ENCODE data around the gene REC114. TPM values are rescaled to one million over a fixed set of nuclear protein-coding genes. Genes with fewer than 3 reads are reported as not detected.

The REC114 gene
- polyA plus RNA-seq, 1 experiment, result not detected

DNA sequence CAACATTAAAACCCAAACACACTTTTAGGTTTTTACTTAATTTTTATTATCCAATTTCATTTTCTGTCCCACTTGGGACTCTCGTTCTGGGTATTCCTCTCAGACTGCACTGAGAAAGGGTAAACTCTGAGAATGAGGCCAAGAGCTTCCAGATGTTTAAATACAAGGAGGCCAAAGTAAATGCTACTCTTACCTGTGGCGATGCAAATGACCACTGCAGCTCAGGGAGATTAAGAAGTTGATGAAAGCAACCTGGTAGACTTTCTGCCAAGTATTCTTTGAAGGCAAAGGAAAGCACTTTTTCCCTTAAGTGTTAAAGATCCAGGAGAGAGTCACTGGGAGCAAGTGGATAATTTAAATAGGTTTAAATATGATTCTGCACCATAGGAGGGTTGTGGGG, 151.1 kb downstream of the REC114 start:
- POLR2A ChIA-PET, result no interaction called here
- Histone ChIP-seq H3K27me3 (ENCODE audit: control insufficient read depth, insufficient read depth, low read length) (no peaks in the 10 kb centered on the region), H3K4me3 (ENCODE audit: low read depth, low read length) (no peak overlapping the region), H3K27ac (ENCODE audit: low read depth, low read length) (no peak overlapping the region), H3K9me3 (ENCODE audit: control insufficient read depth, insufficient read depth, low read length) (no peaks in the 10 kb centered on the region; the same call in 1 of the 2 replicates)
- TF ChIP-seq, protein P1, sequence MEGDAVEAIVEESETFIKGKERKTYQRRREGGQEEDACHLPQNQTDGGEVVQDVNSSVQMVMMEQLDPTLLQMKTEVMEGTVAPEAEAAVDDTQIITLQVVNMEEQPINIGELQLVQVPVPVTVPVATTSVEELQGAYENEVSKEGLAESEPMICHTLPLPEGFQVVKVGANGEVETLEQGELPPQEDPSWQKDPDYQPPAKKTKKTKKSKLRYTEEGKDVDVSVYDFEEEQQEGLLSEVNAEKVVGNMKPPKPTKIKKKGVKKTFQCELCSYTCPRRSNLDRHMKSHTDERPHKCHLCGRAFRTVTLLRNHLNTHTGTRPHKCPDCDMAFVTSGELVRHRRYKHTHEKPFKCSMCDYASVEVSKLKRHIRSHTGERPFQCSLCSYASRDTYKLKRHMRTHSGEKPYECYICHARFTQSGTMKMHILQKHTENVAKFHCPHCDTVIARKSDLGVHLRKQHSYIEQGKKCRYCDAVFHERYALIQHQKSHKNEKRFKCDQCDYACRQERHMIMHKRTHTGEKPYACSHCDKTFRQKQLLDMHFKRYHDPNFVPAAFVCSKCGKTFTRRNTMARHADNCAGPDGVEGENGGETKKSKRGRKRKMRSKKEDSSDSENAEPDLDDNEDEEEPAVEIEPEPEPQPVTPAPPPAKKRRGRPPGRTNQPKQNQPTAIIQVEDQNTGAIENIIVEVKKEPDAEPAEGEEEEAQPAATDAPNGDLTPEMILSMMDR (IDR thresholded peaks at IDR 0.05; ENCODE audit: low read depth, low read length), result no peak
- no peak for DNase-seq (ENCODE audit: low read depth, low spot score)
- CTCF ChIA-PET, result interaction anchor here (1.5 kb wide), 1 partner anchor 42 kb away, joined by 5 read pairs; no protein-coding TSS in a partner anchor

- ChIA-PET CTCF (interaction anchor here (1.6 to 2.1 kb wide), 2 partner anchors 36 to 40 kb away, joined by 4 to 12 read pairs; no protein-coding TSS in a partner anchor), POLR2A (no interaction called here)
- H3K9me3 ChIP-seq (ENCODE audit: control insufficient read depth, insufficient read depth, low read length), result no peaks in the 10 kb centered on the region; the same call in 1 of the 2 replicates
- no peak overlapping the region for H3K27ac ChIP-seq (ENCODE audit: low read depth, low read length)
- H3K4me3 ChIP-seq (ENCODE audit: low read depth, low read length), result no peak overlapping the region
- TF ChIP-seq, protein P1 (IDR thresholded peaks at IDR 0.05; ENCODE audit: low read depth, low read length), result no peak
- DNase-seq (ENCODE audit: low read depth, low spot score), result no peak
- no peaks in the 10 kb centered on the region for H3K27me3 ChIP-seq (ENCODE audit: control insufficient read depth, insufficient read depth, low read length)
Measured at GRCh38 chr15:73596174-73596573, 153.2 kb downstream of the REC114 start.

GRCh38 chr15:73597036-73597638, 154.2 kb downstream of the REC114 start:
- H3K27ac ChIP-seq (ENCODE audit: low read depth, low read length), result no peak overlapping the region
- no peaks in the 10 kb centered on the region for H3K27me3 ChIP-seq (ENCODE audit: control insufficient read depth, insufficient read depth, low read length)
- ChIA-PET POLR2A (interaction anchor here (0.7 kb wide), 1 partner anchor 19 kb away, joined by 3 read pairs; no protein-coding TSS in a partner anchor), CTCF (interaction anchor here (1.0 to 2.1 kb wide), 3 partner anchors 34 to 39 kb away, joined by 6 to 12 read pairs (median 11); no protein-coding TSS in a partner anchor)
- TF ChIP-seq, protein P1 (IDR thresholded peaks at IDR 0.05; ENCODE audit: low read depth, low read length), result no peak
- no peaks in the 10 kb centered on the region; the same call in 1 of the 2 replicates for H3K9me3 ChIP-seq (ENCODE audit: control insufficient read depth, insufficient read depth, low read length)
- H3K4me3 ChIP-seq (ENCODE audit: low read depth, low read length), result no peak overlapping the region
- no peak for DNase-seq (ENCODE audit: low read depth, low spot score)

DNA sequence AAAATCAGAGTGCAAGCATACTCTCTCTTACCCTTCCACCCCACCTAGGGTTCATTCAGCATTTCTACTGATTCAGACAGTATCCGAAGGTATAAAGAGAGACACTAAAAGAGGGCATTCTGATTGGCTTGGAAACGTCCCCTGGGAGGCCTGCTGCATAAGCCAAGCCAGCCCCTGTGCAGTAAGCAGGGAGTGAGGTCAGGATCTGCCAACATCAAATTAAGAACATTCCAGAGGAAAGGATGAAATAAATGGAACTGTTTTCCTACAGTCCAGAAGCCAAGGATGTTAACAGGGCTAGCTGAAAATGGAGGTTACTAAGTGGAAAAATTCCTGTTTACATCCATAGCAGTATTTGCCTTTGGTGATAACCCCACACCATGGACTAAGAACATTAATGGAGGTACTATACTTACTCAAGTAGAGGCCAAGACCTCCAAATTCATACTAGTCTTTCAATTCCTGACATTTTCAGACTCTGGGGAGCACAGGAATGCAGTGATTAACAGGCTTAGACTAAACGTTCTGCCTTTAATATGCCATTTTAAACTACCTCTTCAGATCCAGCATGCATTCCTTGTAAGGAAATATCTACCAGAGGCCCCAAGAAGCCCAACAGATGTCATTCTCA, 155.7 kb downstream of the REC114 start:
- no peak for DNase-seq (ENCODE audit: low read depth, low spot score)
- H3K27me3 ChIP-seq (ENCODE audit: control insufficient read depth, insufficient read depth, low read length), result no peaks in the 10 kb centered on the region
- H3K27ac ChIP-seq (ENCODE audit: low read depth, low read length), result no peak overlapping the region
- H3K9me3 ChIP-seq (ENCODE audit: control insufficient read depth, insufficient read depth, low read length), result no peaks in the 10 kb centered on the region; the same call in 1 of the 2 replicates
- ChIA-PET POLR2A (interaction anchor here (0.6 kb wide), 1 partner anchor 230 kb away, joined by 4 read pairs; no protein-coding TSS in a partner anchor), CTCF (interaction anchor here (0.5 to 2.1 kb wide), 4 partner anchors 13 to 1460 kb away, joined by 3 to 11 read pairs (median 6); no protein-coding TSS in a partner anchor)
- TF ChIP-seq, protein P1 (IDR thresholded peaks at IDR 0.05; ENCODE audit: low read depth, low read length), result no peak
- no peak overlapping the region for H3K4me3 ChIP-seq (ENCODE audit: low read depth, low read length)

- TF ChIP-seq, protein P1 (IDR thresholded peaks at IDR 0.05; ENCODE audit: low read depth, low read length), result no peak
- H3K27me3 ChIP-seq (ENCODE audit: control insufficient read depth, insufficient read depth, low read length), result no peaks in the 10 kb centered on the region
- no peak overlapping the region for H3K4me3 ChIP-seq (ENCODE audit: low read depth, low read length)
- H3K9me3 ChIP-seq (ENCODE audit: control insufficient read depth, insufficient read depth, low read length), result no peaks in the 10 kb centered on the region; the same call in 1 of the 2 replicates
- ChIA-PET CTCF (no interaction called here), POLR2A (no interaction called here)
- DNase-seq (ENCODE audit: low read depth, low spot score), result no peak
- H3K27ac ChIP-seq (ENCODE audit: low read depth, low read length), result no peak overlapping the region
Measured at GRCh38 chr15:73599934-73600333, 157.0 kb downstream of the REC114 start.
